WTC11 (cell line): ENCODE results near the gene SNX14. TPM values are rescaled to one million over a fixed set of nuclear protein-coding genes. Genes with fewer than 3 reads are reported as not detected.
A peak's percentile ranks its signal among the peaks of the same experiment; 100 is the strongest.

Source experiments
- ELF4 ChIP-seq: sonication (generic); formaldehyde crosslinking; IDR thresholded peaks from 2 replicates; pipeline ENCODE4 v1.8.1; 2022; ENCODE audit warnings: low read depth, mild to moderate bottlenecking, moderate library complexity, missing genetic modification reagents
- FOXJ3 ChIP-seq: sonication (generic); formaldehyde crosslinking; IDR thresholded peaks from 2 replicates; pipeline ENCODE4 v1.9.0; 2021; ENCODE audit warnings: missing genetic modification reagents, mild to moderate bottlenecking, borderline replicate concordance
- FOXP1 ChIP-seq: sonication (generic); formaldehyde crosslinking; IDR thresholded peaks from 2 replicates; pipeline ENCODE4 v1.8.0; 2022; ENCODE audit warnings: missing genetic modification reagents, mild to moderate bottlenecking, moderate library complexity, borderline replicate concordance
- JAZF1 ChIP-seq: fragments of 250-450 bp; sonication (Bioruptor Pico); IDR thresholded peaks from 2 replicates; pipeline ENCODE4 v1.9.0; 2021; ENCODE audit warnings: moderate library complexity, mild to moderate bottlenecking, inconsistent platforms
- KAT7 ChIP-seq: sonication (generic); formaldehyde crosslinking; IDR thresholded peaks from 2 replicates; pipeline ENCODE4 v1.8.1; 2023; ENCODE audit warnings: missing genetic modification reagents, mild to moderate bottlenecking, borderline replicate concordance
- NFYB ChIP-seq: sonication (generic); formaldehyde crosslinking; conservative IDR thresholded peaks from 2 replicates; pipeline ENCODE4 v1.8.0; 2022; ENCODE audit warnings: low read depth, missing genetic modification reagents
- NR1H2 ChIP-seq: sonication (generic); formaldehyde crosslinking; IDR thresholded peaks from 2 replicates; pipeline ENCODE4 v1.9.0; 2021; ENCODE audit warnings: mild to moderate bottlenecking, moderate library complexity, missing genetic modification reagents
- NR2C2 ChIP-seq: sonication (generic); formaldehyde crosslinking; IDR thresholded peaks from 2 replicates; pipeline ENCODE4 v1.8.0; 2022; ENCODE audit warnings: mild to moderate bottlenecking, missing genetic modification reagents
- RELA ChIP-seq: sonication (generic); formaldehyde crosslinking; IDR thresholded peaks from 2 replicates; pipeline ENCODE4 v1.8.1; 2022; ENCODE audit warnings: missing genetic modification reagents, mild to moderate bottlenecking, borderline replicate concordance
- RORB ChIP-seq: fragments of 250-450 bp; sonication (Bioruptor Pico); IDR thresholded peaks from 2 replicates; pipeline ENCODE4 v1.9.0; 2021; ENCODE audit warnings: mild to moderate bottlenecking
- SMAD4 ChIP-seq: sonication (generic); formaldehyde crosslinking; IDR thresholded peaks from 2 replicates; pipeline ENCODE4 v1.8.0; 2022; ENCODE audit warnings: mild to moderate bottlenecking, missing genetic modification reagents
- SOX15 ChIP-seq: fragments of 250-450 bp; sonication (Bioruptor Pico); IDR thresholded peaks from 2 replicates; pipeline ENCODE4 v1.9.0; 2021; ENCODE audit warnings: mild to moderate bottlenecking
- TEAD1 ChIP-seq: sonication (generic); formaldehyde crosslinking; IDR thresholded peaks from 2 replicates; pipeline ENCODE4 v1.8.0; 2022; ENCODE audit warnings: mild to moderate bottlenecking, missing genetic modification reagents
- TP53 ChIP-seq: sonication (generic); formaldehyde crosslinking; IDR thresholded peaks from 2 replicates; pipeline ENCODE4 v1.8.1; 2023; ENCODE audit warnings: mild to moderate bottlenecking, missing genetic modification reagents
- ZBTB21 ChIP-seq: sonication (generic); formaldehyde crosslinking; IDR thresholded peaks from 2 replicates; pipeline ENCODE4 v1.8.1; 2023; ENCODE audit warnings: mild to moderate bottlenecking, missing genetic modification reagents, borderline replicate concordance
- ZNF232 ChIP-seq: sonication (generic); formaldehyde crosslinking; IDR thresholded peaks from 2 replicates; pipeline ENCODE4 v1.8.0; 2022; ENCODE audit warnings: mild to moderate bottlenecking, missing genetic modification reagents
- ZNF263 ChIP-seq: sonication (generic); formaldehyde crosslinking; IDR thresholded peaks from 2 replicates; pipeline ENCODE4 v1.8.1; 2022; ENCODE audit warnings: low read depth, mild to moderate bottlenecking, moderate library complexity, missing genetic modification reagents
- ZNF423 ChIP-seq: fragments of 250-450 bp; sonication (Bioruptor Pico); IDR thresholded peaks from 2 replicates; pipeline ENCODE4 v2.1.2; 2022; ENCODE audit warnings: mild to moderate bottlenecking, moderate library complexity
- total RNA-seq: library from RNA; stranded (reverse); gene quantifications from 3 replicates; pipeline ENCODE4 v1.2.3, GENCODE V29; 2021
- TF ChIP-seq, protein P1 (sequence below): fragments of 250-450 bp; sonication (Bioruptor Pico); conservative IDR thresholded peaks from 2 replicates; pipeline ENCODE4 v1.9.0; 2021; ENCODE audit warnings: mild to moderate bottlenecking
- TF ChIP-seq, protein P2 (sequence below): sonication (generic); formaldehyde crosslinking; IDR thresholded peaks from 2 replicates; pipeline ENCODE4 v1.8.1; 2022; ENCODE audit warnings: missing genetic modification reagents, borderline replicate concordance
- TF ChIP-seq, protein P3 (sequence below): fragments of 250-450 bp; sonication (Bioruptor Pico); IDR thresholded peaks from 2 replicates; pipeline ENCODE4 v1.9.0; 2021; ENCODE audit warnings: mild to moderate bottlenecking
- TF ChIP-seq, protein P4 (sequence below): sonication (generic); formaldehyde crosslinking; IDR thresholded peaks from 2 replicates; pipeline ENCODE4 v1.8.0; 2023; ENCODE audit warnings: missing genetic modification reagents, mild to moderate bottlenecking, borderline replicate concordance
- TF ChIP-seq, protein P5 (sequence below): fragments of 200-600 bp; IDR thresholded peaks from 2 replicates; pipeline ENCODE4 v1.8.0; 2022; ENCODE audit warnings: antibody characterized with exemption
- TF ChIP-seq, protein P6 (sequence below): fragments of 250-450 bp; sonication (Bioruptor Pico); IDR thresholded peaks from 2 replicates; pipeline ENCODE4 v2.1.2; 2022; ENCODE audit warnings: mild to moderate bottlenecking, moderate library complexity
- TF ChIP-seq, protein P7 (sequence below): sonication (generic); formaldehyde crosslinking; IDR thresholded peaks from 2 replicates; pipeline ENCODE4 v1.8.1; 2023; ENCODE audit warnings: mild to moderate bottlenecking, missing genetic modification reagents, moderate library complexity
- TF ChIP-seq, protein P8 (sequence below): sonication (generic); formaldehyde crosslinking; IDR thresholded peaks from 2 replicates; pipeline ENCODE4 v1.8.1; 2022; ENCODE audit warnings: mild to moderate bottlenecking, moderate library complexity, missing genetic modification reagents

SNX14 gene
- total RNA-seq, 1 experiment from 2014 or later, result 34.3 TPM

DNA sequence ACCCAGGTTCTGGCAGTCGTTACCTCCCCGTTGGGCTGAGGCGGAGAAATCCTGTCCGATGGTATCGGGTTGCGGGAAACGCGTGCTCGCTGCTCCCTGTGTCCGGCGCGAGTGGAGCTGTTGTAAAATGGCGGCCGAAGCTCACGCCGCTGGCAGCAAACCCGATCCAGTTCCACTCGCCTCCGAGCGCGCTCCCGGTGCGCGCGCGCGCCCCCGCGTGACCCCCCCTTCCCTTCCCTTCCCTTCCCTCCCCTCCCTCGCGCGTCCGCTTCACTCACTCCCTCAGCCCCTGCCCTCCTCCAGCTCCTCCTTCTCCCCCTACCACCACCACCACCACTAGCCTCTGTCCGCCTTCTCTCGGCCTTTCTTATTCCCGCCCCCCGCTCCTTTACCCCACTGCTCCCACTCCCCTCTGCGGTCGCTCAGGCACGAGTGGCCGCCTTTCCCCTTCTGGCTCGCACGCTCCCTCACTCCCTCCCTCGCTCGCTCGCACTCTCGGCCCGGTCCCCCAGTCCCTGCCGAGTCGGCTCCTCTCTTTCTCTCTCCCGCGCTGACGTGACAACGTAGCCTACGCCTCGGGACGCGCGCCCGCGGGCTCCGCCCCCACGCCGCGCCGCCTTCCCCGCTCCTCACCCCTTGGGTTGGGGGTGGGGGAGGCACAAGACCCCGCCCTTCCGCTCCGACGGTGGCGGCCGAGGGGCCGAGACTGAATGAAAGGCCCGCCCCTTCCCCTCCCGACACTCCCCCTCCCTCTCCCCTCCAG, 49.3 kb upstream of the SNX14 start, which contains the start of gene SYNCRIP (continued):
- TF ChIP-seq, protein P1, sequence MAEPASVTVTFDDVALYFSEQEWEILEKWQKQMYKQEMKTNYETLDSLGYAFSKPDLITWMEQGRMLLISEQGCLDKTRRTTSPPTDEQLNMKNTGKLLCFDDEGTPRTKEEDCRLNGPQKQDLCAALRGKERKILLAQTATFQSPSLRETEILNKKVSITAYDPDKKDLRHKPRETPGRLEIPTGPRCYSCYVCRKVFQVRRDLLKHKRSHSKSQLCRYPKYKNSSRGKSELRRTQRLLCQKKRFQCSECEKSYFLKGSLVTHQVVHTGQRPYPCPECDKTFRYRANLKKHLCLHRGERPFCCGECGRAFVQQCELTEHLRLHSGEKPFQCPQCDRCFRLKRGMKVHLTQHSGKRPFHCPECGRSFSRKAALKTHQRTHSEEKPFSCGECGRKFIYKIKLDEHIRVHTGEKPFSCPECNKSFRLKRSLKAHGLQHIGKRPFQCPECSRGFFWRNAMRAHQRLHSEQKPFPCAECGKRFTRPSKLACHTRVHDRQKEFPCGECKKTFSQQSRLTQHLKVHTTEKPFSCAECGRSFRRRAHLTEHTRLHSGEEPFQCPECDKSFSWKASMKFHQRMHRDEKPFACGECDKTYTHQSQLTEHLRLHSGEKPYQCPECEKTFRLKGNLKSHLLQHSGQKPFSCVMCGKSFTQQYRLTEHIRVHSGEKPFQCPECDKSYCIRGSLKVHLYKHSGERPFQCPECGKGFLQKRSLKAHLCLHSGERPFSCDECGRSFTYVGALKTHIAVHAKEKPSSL (CRISPR knock-in tag), result no peak
- TF ChIP-seq ELF4 (CRISPR knock-in tag) (no peak), ZNF263 (no peak), SOX15 (CRISPR knock-in tag) (no peak), FOXP1 (CRISPR knock-in tag) (no peak), NR2C2 (CRISPR knock-in tag) (no peak), KAT7 (CRISPR knock-in tag) (no peak), NR1H2 (no peak), TP53 (CRISPR knock-in tag) (no peak), TEAD1 (CRISPR knock-in tag) (no peak), ZNF232 (CRISPR knock-in tag) (peak; percentile 59; the same call in 1 of the 2 replicates), SMAD4 (CRISPR knock-in tag) (no peak), RELA (CRISPR knock-in tag) (no peak), ZNF423 (CRISPR knock-in tag) (no peak), ZBTB21 (no peak), JAZF1 (no peak), NFYB (CRISPR knock-in tag) (no peak), FOXJ3 (no peak), RORB (CRISPR knock-in tag) (no peak)
- TF ChIP-seq, protein P2, sequence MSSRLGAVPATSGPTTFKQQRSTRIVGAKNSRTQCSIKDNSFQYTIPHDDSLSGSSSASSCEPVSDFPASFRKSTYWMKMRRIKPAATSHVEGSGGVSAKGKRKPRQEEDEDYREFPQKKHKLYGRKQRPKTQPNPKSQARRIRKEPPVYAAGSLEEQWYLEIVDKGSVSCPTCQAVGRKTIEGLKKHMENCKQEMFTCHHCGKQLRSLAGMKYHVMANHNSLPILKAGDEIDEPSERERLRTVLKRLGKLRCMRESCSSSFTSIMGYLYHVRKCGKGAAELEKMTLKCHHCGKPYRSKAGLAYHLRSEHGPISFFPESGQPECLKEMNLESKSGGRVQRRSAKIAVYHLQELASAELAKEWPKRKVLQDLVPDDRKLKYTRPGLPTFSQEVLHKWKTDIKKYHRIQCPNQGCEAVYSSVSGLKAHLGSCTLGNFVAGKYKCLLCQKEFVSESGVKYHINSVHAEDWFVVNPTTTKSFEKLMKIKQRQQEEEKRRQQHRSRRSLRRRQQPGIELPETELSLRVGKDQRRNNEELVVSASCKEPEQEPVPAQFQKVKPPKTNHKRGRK, result no peak
- TF ChIP-seq, protein P3, sequence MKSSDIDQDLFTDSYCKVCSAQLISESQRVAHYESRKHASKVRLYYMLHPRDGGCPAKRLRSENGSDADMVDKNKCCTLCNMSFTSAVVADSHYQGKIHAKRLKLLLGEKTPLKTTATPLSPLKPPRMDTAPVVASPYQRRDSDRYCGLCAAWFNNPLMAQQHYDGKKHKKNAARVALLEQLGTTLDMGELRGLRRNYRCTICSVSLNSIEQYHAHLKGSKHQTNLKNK (CRISPR knock-in tag), result no peak
- TF ChIP-seq, protein P4, sequence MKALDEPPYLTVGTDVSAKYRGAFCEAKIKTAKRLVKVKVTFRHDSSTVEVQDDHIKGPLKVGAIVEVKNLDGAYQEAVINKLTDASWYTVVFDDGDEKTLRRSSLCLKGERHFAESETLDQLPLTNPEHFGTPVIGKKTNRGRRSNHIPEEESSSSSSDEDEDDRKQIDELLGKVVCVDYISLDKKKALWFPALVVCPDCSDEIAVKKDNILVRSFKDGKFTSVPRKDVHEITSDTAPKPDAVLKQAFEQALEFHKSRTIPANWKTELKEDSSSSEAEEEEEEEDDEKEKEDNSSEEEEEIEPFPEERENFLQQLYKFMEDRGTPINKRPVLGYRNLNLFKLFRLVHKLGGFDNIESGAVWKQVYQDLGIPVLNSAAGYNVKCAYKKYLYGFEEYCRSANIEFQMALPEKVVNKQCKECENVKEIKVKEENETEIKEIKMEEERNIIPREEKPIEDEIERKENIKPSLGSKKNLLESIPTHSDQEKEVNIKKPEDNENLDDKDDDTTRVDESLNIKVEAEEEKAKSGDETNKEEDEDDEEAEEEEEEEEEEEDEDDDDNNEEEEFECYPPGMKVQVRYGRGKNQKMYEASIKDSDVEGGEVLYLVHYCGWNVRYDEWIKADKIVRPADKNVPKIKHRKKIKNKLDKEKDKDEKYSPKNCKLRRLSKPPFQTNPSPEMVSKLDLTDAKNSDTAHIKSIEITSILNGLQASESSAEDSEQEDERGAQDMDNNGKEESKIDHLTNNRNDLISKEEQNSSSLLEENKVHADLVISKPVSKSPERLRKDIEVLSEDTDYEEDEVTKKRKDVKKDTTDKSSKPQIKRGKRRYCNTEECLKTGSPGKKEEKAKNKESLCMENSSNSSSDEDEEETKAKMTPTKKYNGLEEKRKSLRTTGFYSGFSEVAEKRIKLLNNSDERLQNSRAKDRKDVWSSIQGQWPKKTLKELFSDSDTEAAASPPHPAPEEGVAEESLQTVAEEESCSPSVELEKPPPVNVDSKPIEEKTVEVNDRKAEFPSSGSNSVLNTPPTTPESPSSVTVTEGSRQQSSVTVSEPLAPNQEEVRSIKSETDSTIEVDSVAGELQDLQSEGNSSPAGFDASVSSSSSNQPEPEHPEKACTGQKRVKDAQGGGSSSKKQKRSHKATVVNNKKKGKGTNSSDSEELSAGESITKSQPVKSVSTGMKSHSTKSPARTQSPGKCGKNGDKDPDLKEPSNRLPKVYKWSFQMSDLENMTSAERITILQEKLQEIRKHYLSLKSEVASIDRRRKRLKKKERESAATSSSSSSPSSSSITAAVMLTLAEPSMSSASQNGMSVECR, result no peak
- TF ChIP-seq, protein P5, sequence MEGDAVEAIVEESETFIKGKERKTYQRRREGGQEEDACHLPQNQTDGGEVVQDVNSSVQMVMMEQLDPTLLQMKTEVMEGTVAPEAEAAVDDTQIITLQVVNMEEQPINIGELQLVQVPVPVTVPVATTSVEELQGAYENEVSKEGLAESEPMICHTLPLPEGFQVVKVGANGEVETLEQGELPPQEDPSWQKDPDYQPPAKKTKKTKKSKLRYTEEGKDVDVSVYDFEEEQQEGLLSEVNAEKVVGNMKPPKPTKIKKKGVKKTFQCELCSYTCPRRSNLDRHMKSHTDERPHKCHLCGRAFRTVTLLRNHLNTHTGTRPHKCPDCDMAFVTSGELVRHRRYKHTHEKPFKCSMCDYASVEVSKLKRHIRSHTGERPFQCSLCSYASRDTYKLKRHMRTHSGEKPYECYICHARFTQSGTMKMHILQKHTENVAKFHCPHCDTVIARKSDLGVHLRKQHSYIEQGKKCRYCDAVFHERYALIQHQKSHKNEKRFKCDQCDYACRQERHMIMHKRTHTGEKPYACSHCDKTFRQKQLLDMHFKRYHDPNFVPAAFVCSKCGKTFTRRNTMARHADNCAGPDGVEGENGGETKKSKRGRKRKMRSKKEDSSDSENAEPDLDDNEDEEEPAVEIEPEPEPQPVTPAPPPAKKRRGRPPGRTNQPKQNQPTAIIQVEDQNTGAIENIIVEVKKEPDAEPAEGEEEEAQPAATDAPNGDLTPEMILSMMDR, result no peak
- TF ChIP-seq, protein P6, sequence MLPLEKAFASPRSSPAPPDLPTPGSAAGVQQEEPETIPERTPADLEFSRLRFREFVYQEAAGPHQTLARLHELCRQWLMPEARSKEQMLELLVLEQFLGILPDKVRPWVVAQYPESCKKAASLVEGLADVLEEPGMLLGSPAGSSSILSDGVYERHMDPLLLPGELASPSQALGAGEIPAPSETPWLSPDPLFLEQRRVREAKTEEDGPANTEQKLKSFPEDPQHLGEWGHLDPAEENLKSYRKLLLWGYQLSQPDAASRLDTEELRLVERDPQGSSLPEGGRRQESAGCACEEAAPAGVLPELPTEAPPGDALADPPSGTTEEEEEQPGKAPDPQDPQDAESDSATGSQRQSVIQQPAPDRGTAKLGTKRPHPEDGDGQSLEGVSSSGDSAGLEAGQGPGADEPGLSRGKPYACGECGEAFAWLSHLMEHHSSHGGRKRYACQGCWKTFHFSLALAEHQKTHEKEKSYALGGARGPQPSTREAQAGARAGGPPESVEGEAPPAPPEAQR (CRISPR knock-in tag), result no peak
- TF ChIP-seq, protein P7, sequence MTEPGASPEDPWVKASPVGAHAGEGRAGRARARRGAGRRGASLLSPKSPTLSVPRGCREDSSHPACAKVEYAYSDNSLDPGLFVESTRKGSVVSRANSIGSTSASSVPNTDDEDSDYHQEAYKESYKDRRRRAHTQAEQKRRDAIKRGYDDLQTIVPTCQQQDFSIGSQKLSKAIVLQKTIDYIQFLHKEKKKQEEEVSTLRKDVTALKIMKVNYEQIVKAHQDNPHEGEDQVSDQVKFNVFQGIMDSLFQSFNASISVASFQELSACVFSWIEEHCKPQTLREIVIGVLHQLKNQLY (CRISPR knock-in tag), result no peak
- TF ChIP-seq, protein P8, sequence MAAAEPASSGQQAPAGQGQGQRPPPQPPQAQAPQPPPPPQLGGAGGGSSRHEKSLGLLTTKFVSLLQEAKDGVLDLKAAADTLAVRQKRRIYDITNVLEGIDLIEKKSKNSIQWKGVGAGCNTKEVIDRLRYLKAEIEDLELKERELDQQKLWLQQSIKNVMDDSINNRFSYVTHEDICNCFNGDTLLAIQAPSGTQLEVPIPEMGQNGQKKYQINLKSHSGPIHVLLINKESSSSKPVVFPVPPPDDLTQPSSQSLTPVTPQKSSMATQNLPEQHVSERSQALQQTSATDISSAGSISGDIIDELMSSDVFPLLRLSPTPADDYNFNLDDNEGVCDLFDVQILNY (CRISPR knock-in tag), result peak; percentile 80
